ENCODE measurements around the gene MYO7B.

MYO7B gene

DNA sequence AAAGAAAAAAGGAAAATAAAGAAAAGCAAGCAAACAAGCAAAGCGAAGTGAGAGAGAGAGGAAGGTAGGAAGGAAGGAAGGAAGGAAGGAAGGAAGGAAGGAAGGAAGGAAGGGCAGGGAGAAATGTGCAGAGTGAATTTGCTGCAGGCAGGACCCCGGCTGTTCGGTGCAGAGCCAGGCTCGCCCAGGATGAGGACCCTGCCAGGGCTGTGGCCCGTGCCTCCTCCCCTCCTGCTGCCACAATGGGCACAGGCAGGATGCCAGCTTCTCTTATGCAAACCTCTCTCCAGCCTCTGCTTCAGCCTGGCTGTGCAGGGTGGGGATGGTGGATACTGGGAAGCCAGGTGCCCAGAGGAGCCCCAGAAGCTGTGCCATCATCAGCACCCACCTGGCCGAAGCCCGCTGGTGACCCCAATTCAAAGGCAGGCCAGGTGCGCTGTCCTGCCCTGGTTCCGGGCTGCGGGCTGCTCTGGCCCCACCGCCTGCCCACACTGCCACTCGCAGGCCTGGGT is 113.7 kb downstream of the MYO7B start:
- Histone ChIP-seq H3K27ac (ENCODE audit: low read depth, low read length) (peak overlapping the region; percentile 99), H3K4me1 (ENCODE audit: control insufficient read depth, insufficient read depth, low read length) (peaks cover 69% of the 10 kb centered on the region), H3K9ac (ENCODE audit: low read length) (no peak overlapping the region), H3K27me3 (ENCODE audit: control insufficient read depth, insufficient read depth, low read length) (no peaks in the 10 kb centered on the region), H3K4me3 (ENCODE audit: low read length) (no peak overlapping the region), H3K36me3 (ENCODE audit: control insufficient read depth, insufficient read depth, low read length) (peaks cover 4% of the 10 kb centered on the region)

DNA sequence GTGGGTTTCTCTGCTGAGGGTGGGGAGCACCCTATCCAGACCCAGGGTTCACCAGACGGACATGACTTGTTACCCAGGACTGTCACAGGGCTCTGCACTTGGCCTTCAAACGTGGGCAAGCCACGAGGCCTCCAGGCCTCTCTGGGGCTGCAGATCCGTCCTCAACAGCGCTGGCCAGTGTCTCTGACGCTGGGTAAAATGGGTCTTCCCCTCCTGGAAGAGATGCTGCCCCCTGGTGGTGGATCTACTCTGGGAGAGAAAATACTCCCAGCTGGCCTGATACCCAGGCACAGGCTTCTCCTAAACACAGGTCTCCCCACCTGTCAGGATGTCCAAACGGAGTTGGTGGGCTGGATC is 114.2 kb downstream of the MYO7B start:
- no peak overlapping the region for H3K4me3 ChIP-seq (ENCODE audit: low read length)
- H3K9ac ChIP-seq (ENCODE audit: low read length) = no peak overlapping the region
- no peaks in the 10 kb centered on the region for H3K27me3 ChIP-seq (ENCODE audit: control insufficient read depth, insufficient read depth, low read length)
- peaks cover 6% of the 10 kb centered on the region for H3K36me3 ChIP-seq (ENCODE audit: control insufficient read depth, insufficient read depth, low read length)
- H3K27ac ChIP-seq (ENCODE audit: low read depth, low read length) = peak overlapping the region; percentile 99
- peaks cover 74% of the 10 kb centered on the region for H3K4me1 ChIP-seq (ENCODE audit: control insufficient read depth, insufficient read depth, low read length)

DNA sequence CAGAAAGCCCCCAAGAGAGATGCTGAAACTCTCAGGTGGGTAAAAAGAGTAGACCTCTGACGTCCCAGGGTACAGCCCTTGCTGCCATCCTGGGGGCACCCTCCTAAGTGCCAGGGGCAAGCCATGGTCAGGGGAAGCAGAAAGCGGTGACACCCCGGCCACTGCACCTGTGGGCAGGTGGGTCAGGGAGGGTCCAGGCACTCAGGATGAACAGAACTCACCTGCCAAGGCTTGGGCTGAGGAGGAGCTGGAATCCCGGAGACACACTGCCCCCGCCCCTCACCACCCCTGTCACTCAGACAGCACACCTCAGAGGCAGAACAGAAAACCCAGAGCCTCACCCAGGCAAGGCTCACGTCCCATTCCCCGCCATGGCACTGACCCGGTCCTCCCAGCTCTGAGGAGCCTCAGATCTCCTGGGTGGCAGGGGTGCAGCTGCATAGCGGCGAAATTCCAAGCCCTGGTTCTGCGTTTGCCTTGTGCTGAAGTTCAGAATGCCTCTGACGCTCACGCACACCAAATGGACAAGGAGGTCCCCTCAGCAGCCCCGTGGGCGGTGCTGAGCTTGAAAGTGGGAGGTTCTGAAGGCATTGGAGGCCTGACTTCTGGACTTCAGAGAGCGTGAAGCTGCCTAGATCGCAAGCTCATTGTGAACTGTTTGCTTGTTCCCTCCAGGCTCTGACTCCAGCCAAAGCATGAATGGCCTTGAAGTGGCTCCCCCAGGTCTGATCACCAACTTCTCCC is 114.7 kb downstream of the MYO7B start:
- H3K4me3 ChIP-seq (ENCODE audit: low read length) = no peak overlapping the region
- H3K9ac ChIP-seq (ENCODE audit: low read length) = no peak overlapping the region
- no peaks in the 10 kb centered on the region for H3K27me3 ChIP-seq (ENCODE audit: control insufficient read depth, insufficient read depth, low read length)
- peak overlapping the region; percentile 99 for H3K27ac ChIP-seq (ENCODE audit: low read depth, low read length)
- H3K36me3 ChIP-seq (ENCODE audit: control insufficient read depth, insufficient read depth, low read length) = peaks cover 6% of the 10 kb centered on the region
- peaks cover 80% of the 10 kb centered on the region for H3K4me1 ChIP-seq (ENCODE audit: control insufficient read depth, insufficient read depth, low read length)

DNA sequence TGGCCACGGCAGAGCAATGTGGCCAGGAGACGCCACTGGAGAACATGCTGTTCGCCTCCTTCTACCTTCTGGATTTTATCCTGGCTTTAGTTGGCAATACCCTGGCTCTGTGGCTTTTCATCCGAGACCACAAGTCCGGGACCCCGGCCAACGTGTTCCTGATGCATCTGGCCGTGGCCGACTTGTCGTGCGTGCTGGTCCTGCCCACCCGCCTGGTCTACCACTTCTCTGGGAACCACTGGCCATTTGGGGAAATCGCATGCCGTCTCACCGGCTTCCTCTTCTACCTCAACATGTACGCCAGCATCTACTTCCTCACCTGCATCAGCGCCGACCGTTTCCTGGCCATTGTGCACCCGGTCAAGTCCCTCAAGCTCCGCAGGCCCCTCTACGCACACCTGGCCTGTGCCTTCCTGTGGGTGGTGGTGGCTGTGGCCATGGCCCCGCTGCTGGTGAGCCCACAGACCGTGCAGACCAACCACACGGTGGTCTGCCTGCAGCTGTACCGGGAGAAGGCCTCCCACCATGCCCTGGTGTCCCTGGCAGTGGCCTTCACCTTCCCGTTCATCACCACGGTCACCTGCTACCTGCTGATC is 115.4 kb downstream of the MYO7B start:
- Histone ChIP-seq H3K27ac (ENCODE audit: low read depth, low read length) (peak overlapping the region; percentile 99), H3K36me3 (ENCODE audit: control insufficient read depth, insufficient read depth, low read length) (peaks cover 6% of the 10 kb centered on the region), H3K4me1 (ENCODE audit: control insufficient read depth, insufficient read depth, low read length) (peaks cover 86% of the 10 kb centered on the region), H3K27me3 (ENCODE audit: control insufficient read depth, insufficient read depth, low read length) (no peaks in the 10 kb centered on the region), H3K4me3 (ENCODE audit: low read length) (peak overlapping the region; percentile 18), H3K9ac (ENCODE audit: low read length) (peak overlapping the region; percentile 45)

DNA sequence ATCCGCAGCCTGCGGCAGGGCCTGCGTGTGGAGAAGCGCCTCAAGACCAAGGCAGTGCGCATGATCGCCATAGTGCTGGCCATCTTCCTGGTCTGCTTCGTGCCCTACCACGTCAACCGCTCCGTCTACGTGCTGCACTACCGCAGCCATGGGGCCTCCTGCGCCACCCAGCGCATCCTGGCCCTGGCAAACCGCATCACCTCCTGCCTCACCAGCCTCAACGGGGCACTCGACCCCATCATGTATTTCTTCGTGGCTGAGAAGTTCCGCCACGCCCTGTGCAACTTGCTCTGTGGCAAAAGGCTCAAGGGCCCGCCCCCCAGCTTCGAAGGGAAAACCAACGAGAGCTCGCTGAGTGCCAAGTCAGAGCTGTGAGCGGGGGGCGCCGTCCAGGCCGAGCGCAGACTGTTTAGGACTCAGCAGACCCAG is 115.9 kb downstream of the MYO7B start:
- H3K27me3 ChIP-seq (ENCODE audit: control insufficient read depth, insufficient read depth, low read length) = no peaks in the 10 kb centered on the region
- peaks cover 6% of the 10 kb centered on the region for H3K36me3 ChIP-seq (ENCODE audit: control insufficient read depth, insufficient read depth, low read length)
- H3K4me3 ChIP-seq (ENCODE audit: low read length) = peak overlapping the region; percentile 18
- peak overlapping the region; percentile 45 for H3K9ac ChIP-seq (ENCODE audit: low read length)
- H3K4me1 ChIP-seq (ENCODE audit: control insufficient read depth, insufficient read depth, low read length) = peaks cover 85% of the 10 kb centered on the region
- peak overlapping the region; percentile 99 for H3K27ac ChIP-seq (ENCODE audit: low read depth, low read length)

DNA sequence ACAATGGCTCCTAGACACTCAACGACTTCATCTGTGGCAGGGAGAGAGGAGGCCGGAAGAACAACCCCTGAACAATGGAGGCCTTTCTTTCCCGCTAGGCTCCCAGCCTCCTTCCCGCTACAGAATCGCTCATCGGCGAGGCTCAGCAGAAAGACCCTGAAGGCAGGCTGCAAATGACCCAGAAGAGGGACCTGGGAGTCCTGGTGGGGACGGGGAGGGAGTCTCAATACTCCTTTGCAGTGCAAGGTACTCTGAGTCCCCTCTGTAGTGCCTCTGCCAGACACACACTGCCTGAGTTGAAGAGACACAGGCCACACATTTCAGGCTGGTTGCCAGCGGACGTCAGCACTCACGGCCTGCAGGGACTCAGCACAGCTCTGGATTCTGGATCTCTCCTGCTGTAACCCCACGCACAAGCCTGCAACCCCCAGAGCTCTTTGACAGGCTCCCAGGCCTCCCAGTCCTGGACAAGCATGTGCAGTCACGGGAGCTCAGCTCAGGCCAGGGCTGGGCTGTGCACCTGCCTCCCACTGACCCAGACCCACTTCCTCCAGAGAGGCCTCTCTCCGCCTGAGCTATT is 116.6 kb downstream of the MYO7B start:
- H3K27ac ChIP-seq (ENCODE audit: low read depth, low read length) = peak overlapping the region; percentile 99
- H3K36me3 ChIP-seq (ENCODE audit: control insufficient read depth, insufficient read depth, low read length) = peaks cover 12% of the 10 kb centered on the region
- no peak overlapping the region for H3K4me3 ChIP-seq (ENCODE audit: low read length)
- no peak overlapping the region for H3K9ac ChIP-seq (ENCODE audit: low read length)
- peaks cover 84% of the 10 kb centered on the region for H3K4me1 ChIP-seq (ENCODE audit: control insufficient read depth, insufficient read depth, low read length)
- H3K27me3 ChIP-seq (ENCODE audit: control insufficient read depth, insufficient read depth, low read length) = no peaks in the 10 kb centered on the region

DNA sequence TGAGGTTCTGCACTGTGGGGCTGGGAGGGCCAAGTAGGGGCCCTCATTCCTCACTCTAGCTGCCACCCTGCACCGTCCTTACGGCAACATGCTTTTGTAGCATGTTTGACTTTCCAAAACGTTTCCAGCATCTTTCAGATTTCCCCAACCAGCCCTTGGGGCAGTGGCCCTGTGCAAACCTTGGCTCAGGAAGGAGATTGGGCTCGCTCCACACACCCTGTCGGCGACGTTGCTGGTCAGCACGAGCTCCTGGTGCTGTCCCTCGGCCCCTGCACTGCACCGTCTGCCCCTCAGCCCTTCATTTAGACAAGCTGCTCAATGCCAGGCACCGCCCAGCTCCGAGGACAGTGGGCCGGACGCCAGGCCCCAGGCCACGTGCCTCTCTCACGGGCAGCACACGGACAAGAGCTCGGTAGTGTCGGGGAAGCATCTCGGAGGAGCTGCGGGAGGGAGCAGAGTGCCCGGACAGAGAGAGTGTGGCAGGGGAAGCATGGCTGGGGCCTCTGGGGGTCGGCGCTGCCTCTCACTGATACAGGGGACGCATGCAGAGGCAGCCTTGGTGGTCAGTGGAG is 117.4 kb downstream of the MYO7B start:
- Histone ChIP-seq H3K9ac (ENCODE audit: low read length) (no peak overlapping the region), H3K27ac (ENCODE audit: low read depth, low read length) (peak overlapping the region; percentile 99), H3K27me3 (ENCODE audit: control insufficient read depth, insufficient read depth, low read length) (no peaks in the 10 kb centered on the region), H3K4me1 (ENCODE audit: control insufficient read depth, insufficient read depth, low read length) (peaks cover 89% of the 10 kb centered on the region), H3K36me3 (ENCODE audit: control insufficient read depth, insufficient read depth, low read length) (peaks cover 12% of the 10 kb centered on the region), H3K4me3 (ENCODE audit: low read length) (no peak overlapping the region)

DNA sequence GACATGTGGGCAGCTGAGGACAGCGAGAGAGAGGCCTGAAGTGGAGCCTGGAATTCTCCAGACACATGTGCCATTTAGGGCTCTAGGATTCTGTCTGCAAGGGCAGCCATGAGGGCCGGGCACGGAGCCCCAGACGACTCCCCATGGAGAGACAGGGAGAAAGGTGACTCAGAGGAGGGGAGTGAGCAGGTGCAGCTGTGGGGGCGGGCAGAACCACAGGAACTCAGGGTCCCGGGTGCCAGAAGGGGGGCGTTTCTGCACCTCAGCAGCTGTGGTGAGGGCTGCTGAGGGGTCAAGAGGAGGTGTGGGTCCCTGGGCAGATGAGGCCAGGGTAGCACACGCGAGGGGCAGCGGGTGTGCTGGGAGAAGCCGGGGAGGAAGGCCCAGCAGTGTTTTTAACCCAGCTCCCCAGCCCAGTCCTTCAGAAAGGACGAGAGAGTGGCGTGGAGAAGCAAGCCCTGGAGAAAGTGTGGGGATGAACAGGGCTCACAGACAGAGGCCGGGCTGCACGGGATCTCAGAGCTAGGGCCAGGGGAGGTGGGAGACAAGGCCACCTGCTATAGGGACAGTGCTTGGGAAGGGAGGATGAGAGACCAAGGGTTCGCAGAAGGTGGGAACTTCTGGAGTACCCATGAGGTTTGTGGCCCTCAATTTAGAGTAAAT is 118.1 kb downstream of the MYO7B start:
- H3K4me3 ChIP-seq (ENCODE audit: low read length) = no peak overlapping the region
- no peak overlapping the region for H3K9ac ChIP-seq (ENCODE audit: low read length)
- H3K36me3 ChIP-seq (ENCODE audit: control insufficient read depth, insufficient read depth, low read length) = peaks cover 12% of the 10 kb centered on the region
- peak overlapping the region; percentile 99 for H3K27ac ChIP-seq (ENCODE audit: low read depth, low read length)
- no peaks in the 10 kb centered on the region for H3K27me3 ChIP-seq (ENCODE audit: control insufficient read depth, insufficient read depth, low read length)
- H3K4me1 ChIP-seq (ENCODE audit: control insufficient read depth, insufficient read depth, low read length) = peaks cover 90% of the 10 kb centered on the region

DNA sequence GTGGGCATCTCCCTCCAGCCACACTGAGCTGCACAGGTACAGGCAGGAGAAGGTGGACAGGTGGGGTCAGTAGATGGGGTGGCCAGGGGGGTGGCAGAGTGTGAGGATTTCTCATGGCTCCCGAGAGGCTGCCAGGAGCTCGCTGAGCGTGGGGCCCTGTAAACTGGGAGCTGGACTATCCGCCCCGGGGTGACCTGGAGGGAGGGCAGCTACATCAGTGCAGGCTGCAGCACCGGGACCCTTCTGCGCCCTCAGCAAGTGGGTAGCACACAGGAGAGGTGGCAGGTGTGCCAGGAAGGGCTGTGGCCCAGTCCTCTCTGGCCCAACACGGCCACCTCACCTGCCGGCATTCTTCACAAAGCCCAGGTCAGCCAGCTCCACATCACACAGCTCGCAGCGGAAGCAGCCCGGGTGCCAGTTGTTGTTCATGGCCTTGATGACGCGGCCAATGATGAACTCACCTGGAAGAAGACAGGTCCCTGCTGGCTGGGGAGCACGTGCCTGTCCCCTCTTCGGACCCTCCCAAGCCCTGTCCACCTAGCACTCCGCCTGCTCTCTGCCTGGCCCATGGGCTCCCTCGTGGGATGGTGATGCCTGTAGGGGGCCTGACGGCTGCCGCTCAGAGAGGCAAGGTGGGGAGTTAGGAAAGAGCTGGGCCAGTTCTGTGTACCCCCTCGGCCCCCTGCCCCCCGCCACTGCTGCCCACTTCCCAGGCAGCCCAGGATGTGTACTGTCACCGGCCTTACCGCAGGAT is 118.8 kb downstream of the MYO7B start:
- peak overlapping the region; percentile 99 for H3K27ac ChIP-seq (ENCODE audit: low read depth, low read length)
- H3K36me3 ChIP-seq (ENCODE audit: control insufficient read depth, insufficient read depth, low read length) = peaks cover 12% of the 10 kb centered on the region
- H3K4me3 ChIP-seq (ENCODE audit: low read length) = no peak overlapping the region
- no peak overlapping the region for H3K9ac ChIP-seq (ENCODE audit: low read length)
- peaks cover 93% of the 10 kb centered on the region for H3K4me1 ChIP-seq (ENCODE audit: control insufficient read depth, insufficient read depth, low read length)
- H3K27me3 ChIP-seq (ENCODE audit: control insufficient read depth, insufficient read depth, low read length) = no peaks in the 10 kb centered on the region

DNA sequence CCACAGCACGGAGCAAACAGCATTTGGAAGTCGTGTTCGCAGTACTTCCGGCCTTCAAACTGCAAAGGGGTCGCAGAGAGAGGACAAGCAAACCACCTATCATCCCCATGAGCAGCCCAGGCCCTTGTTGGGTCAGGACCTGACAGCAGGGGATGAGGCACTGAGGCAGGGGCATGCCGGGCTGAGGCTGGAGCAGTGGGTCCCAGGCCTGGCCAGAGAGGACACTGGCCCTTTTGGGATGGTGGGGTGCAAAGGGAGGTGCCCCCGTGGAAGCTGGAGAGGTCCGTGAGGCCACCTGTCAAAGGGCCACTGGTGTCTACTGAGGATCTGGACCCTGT is 119.3 kb downstream of the MYO7B start:
- peaks cover 92% of the 10 kb centered on the region for H3K4me1 ChIP-seq (ENCODE audit: control insufficient read depth, insufficient read depth, low read length)
- H3K9ac ChIP-seq (ENCODE audit: low read length) = no peak overlapping the region
- H3K27ac ChIP-seq (ENCODE audit: low read depth, low read length) = peak overlapping the region; percentile 99
- peaks cover 12% of the 10 kb centered on the region for H3K36me3 ChIP-seq (ENCODE audit: control insufficient read depth, insufficient read depth, low read length)
- no peaks in the 10 kb centered on the region for H3K27me3 ChIP-seq (ENCODE audit: control insufficient read depth, insufficient read depth, low read length)
- no peak overlapping the region for H3K4me3 ChIP-seq (ENCODE audit: low read length)

DNA sequence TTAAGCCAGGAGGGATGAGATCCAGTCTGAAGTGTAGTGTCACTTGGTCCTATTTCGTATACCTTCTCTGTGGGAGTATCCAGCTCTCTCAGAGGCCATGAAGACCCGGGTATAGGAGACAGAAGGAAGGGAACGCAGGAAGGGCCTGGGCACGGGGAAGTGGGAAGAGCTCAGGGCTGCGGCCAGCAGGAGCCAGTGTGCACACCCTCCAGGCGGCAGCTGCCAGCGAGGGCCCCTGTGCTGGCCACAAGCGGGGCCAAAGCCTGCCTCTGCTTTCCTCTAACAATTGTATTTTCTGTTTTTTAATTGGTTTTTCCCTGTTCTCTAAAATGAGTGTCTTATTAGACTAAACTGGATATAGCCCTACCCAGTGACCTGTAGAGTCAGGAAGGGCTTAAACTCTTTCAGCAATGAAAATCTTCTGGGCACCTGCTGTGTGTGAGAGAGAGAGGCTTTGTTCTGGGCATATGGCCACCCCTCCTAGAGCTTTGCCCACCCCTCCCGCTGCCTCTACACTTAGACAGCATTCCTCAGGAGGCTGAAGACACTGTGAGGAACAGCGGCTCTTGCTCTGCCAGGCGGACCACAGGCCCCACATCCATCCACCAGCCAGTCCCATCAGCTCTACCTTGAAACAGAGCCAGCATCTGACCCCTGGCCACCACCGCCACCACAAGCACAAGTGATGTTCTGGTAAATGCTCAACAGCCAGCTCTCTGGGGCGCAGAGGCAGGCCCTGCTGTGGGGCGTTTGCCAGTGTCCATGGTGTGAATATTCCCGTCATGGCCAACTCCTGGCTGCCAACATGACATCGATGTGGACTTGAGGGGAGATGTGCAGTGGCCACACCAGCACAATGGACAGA is 120.0 kb downstream of the MYO7B start:
- peaks cover 92% of the 10 kb centered on the region for H3K4me1 ChIP-seq (ENCODE audit: control insufficient read depth, insufficient read depth, low read length)
- peak overlapping the region; percentile 99 for H3K27ac ChIP-seq (ENCODE audit: low read depth, low read length)
- H3K36me3 ChIP-seq (ENCODE audit: control insufficient read depth, insufficient read depth, low read length) = peaks cover 12% of the 10 kb centered on the region
- no peak overlapping the region for H3K4me3 ChIP-seq (ENCODE audit: low read length)
- no peaks in the 10 kb centered on the region for H3K27me3 ChIP-seq (ENCODE audit: control insufficient read depth, insufficient read depth, low read length)
- H3K9ac ChIP-seq (ENCODE audit: low read length) = no peak overlapping the region
